Measurements from ENCODE around the gene PLA2G10. TPM values are rescaled to one million over a fixed set of nuclear protein-coding genes. Genes with fewer than 3 reads are reported as not detected.

PLA2G10 gene
- total and polyA plus RNA-seq, 2 of the 13 experiments (the other 11 are each of a cell fraction or from before 2014, with no cell fraction given): not detected

- TF ChIP-seq DR1 (CRISPR knock-in tag; IDR thresholded peaks at IDR 0.05) (peak; percentile 66), BRCA1 (CRISPR knock-in tag; IDR thresholded peaks at IDR 0.05) (peak; percentile 83; the same call in 1 of the 2 replicates), ZNF639 (CRISPR knock-in tag; conservative IDR thresholded peaks at IDR 0.05) (peak; percentile 13; the same call in 1 of the 2 replicates), LCORL (IDR thresholded peaks at IDR 0.05) (no peak), LCORL (CRISPR knock-in tag; IDR thresholded peaks at IDR 0.05) (peak; percentile 60; the same call in 1 of the 2 replicates), ISX (CRISPR knock-in tag; conservative IDR thresholded peaks at IDR 0.05) (peak; percentile 87), ZSCAN31 (CRISPR knock-in tag; IDR thresholded peaks at IDR 0.05; ENCODE audit: low read depth) (peak; percentile 95; the same call in 1 of the 2 replicates), ZNF24 (IDR thresholded peaks at IDR 0.05) (no peak; the same call in 1 of the 2 replicates), ZXDC (CRISPR knock-in tag; IDR thresholded peaks at IDR 0.05) (peak; percentile 92; the same call in 1 of the 2 replicates), SOX13 (IDR thresholded peaks at IDR 0.05) (no peak; the same call in 1 of the 2 replicates), SOX13 (CRISPR knock-in tag; conservative IDR thresholded peaks at IDR 0.05 in 1 of 2, IDR thresholded peaks at IDR 0.05 in 1 of 2) (peak in 1 of 2 experiments; percentile 43; a peak in 2 of 4 replicates), PHB2 (IDR thresholded peaks at IDR 0.05; ENCODE audit: partially characterized antibody) (no peak), BCL3 (CRISPR knock-in tag; IDR thresholded peaks at IDR 0.05) (peak; percentile 99), NRL (CRISPR knock-in tag; IDR thresholded peaks at IDR 0.05; ENCODE audit: borderline replicate concordance) (peak; percentile 97), NFKB2 (CRISPR knock-in tag; IDR thresholded peaks at IDR 0.05; ENCODE audit: borderline replicate concordance) (peak; percentile 97), REST (IDR thresholded peaks at IDR 0.05; ENCODE audit: borderline replicate concordance in 1 of 2, low read depth in 1 of 2, low read length in 2 of 2) (peak in 1 of 2 experiments; percentile 12; a peak in 1 of 4 replicates), ZNF33A (CRISPR knock-in tag; IDR thresholded peaks at IDR 0.05; ENCODE audit: borderline replicate concordance) (peak; percentile 82; the same call in 1 of the 2 replicates), ELF3 (CRISPR knock-in tag; IDR thresholded peaks at IDR 0.05) (peak; percentile 96), RXRA (CRISPR knock-in tag; IDR thresholded peaks at IDR 0.05) (peak; percentile 68; the same call in 1 of the 2 replicates), SP4 (CRISPR knock-in tag; IDR thresholded peaks at IDR 0.05) (peak; percentile 93), MED8 (CRISPR knock-in tag; IDR thresholded peaks at IDR 0.05; ENCODE audit: insufficient replicate concordance) (peak; percentile 95)
These were observed 64.0 kb downstream of the PLA2G10 start, which contains the start of gene PARN (continued) for GRCh38 chr16:14629919-14630619.

Data from HepG2 (cell line).